Measurements from ENCODE around the gene TSR3.

DNA sequence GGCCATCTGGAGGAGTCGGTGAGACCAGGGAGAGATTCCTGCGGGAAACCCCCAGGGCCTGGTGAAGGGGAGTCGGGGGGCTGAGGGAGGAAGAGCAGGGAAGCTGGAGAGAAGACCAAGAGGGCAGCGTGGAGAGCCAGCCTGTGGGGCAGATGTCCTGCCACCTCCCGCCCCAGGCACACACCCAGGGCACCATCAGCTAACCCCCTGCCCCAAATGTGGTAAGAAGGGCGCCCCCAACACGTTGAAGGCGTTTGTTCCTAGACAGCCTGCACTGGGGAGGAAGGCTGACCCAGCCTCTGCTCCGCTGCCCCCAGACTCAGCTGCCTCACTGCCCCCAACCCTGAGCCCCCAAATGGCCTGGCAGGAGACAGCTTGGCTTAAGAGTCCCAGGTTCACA is 16.9 kb downstream of the TSR3 start:
- TF ChIP-seq EP300 (IDR thresholded peaks at IDR 0.05; ENCODE audit: borderline replicate concordance) (no peak), REST (IDR thresholded peaks at IDR 0.05; ENCODE audit: low read depth) (no peak)

Measured in Ishikawa (cell line).